ENCODE data around the gene SLC35F3.

GRCh38 chr1:233879841-233880240 is 24.6 kb upstream of the SLC35F3 start:
- TF ChIP-seq, protein P1, sequence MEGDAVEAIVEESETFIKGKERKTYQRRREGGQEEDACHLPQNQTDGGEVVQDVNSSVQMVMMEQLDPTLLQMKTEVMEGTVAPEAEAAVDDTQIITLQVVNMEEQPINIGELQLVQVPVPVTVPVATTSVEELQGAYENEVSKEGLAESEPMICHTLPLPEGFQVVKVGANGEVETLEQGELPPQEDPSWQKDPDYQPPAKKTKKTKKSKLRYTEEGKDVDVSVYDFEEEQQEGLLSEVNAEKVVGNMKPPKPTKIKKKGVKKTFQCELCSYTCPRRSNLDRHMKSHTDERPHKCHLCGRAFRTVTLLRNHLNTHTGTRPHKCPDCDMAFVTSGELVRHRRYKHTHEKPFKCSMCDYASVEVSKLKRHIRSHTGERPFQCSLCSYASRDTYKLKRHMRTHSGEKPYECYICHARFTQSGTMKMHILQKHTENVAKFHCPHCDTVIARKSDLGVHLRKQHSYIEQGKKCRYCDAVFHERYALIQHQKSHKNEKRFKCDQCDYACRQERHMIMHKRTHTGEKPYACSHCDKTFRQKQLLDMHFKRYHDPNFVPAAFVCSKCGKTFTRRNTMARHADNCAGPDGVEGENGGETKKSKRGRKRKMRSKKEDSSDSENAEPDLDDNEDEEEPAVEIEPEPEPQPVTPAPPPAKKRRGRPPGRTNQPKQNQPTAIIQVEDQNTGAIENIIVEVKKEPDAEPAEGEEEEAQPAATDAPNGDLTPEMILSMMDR (IDR thresholded peaks at IDR 0.05; ENCODE audit: low read depth, low read length) = no peak
- TF ChIP-seq POLR2A (IDR thresholded peaks at IDR 0.05; ENCODE audit: extremely low read depth, insufficient read length) = no peak

Measured in NB4 (cell line).